RPMI8226 (cell line): ENCODE data around the gene LRRTM2.

Experiments
- DNase-seq: peaks from one replicate; pipeline ENCODE4 v3.0.0-alpha.2; 2015

The LRRTM2 gene

GRCh38 chr5:138833726-138834480 is 41.2 kb downstream of the LRRTM2 start:
- no peak for DNase-seq

GRCh38 chr5:138833080-138833479 is 42.1 kb downstream of the LRRTM2 start:
- DNase-seq: no peak

- peak; percentile 5 for DNase-seq
Measured at GRCh38 chr5:138832218-138832617, 42.9 kb downstream of the LRRTM2 start.

GRCh38 chr5:138831703-138832102 is 43.4 kb downstream of the LRRTM2 start:
- DNase-seq: no peak

- no peak for DNase-seq
Measured at GRCh38 chr5:138829341-138829740, 45.8 kb downstream of the LRRTM2 start.

- DNase-seq: no peak
Measured at GRCh38 chr5:138828556-138828955, 46.6 kb downstream of the LRRTM2 start.

- DNase-seq: peak; percentile 23
Measured at GRCh38 chr5:138824924-138825863, 49.9 kb downstream of the LRRTM2 start.

GRCh38 chr5:138824516-138824915 is 50.6 kb downstream of the LRRTM2 start:
- no peak for DNase-seq

GRCh38 chr5:138820695-138821094 is 54.4 kb downstream of the LRRTM2 start:
- no peak for DNase-seq

- no peak for DNase-seq
Measured at GRCh38 chr5:138819081-138819480, 56.1 kb downstream of the LRRTM2 start.
